Mesothelial cell of epicardium (in vitro differentiated cells): ENCODE measurements around the gene ATP6V1C2. TPM values are rescaled to one million over a fixed set of nuclear protein-coding genes. Genes with fewer than 3 reads are reported as not detected.
A peak's percentile ranks its signal among the peaks of the same experiment; 100 is the strongest.

Source experiments
- DNase-seq, 2 experiments: peaks; one replicate each; pipeline ENCODE4 v3.0.0; 2021; ENCODE audit warnings: low spot score in 2 of 2; ENCODE audit not compliant: unreplicated experiment in 2 of 2
- H3K27ac Mint-ChIP-seq: 2 replicates; pipeline ENCODE4 v1.8.0; 2021; ENCODE audit warnings: mixed read lengths
- H3K27me3 Mint-ChIP-seq: 2 replicates; pipeline ENCODE4 v1.8.0; 2021; ENCODE audit warnings: low read depth, mixed read lengths
- H3K36me3 Mint-ChIP-seq: 2 replicates; pipeline ENCODE4 v1.8.0; 2021; ENCODE audit warnings: mixed read lengths
- H3K4me1 Mint-ChIP-seq: 2 replicates; pipeline ENCODE4 v1.8.0; 2021; ENCODE audit warnings: mixed read lengths
- H3K4me3 Mint-ChIP-seq: 2 replicates; pipeline ENCODE4 v1.8.0; 2021; ENCODE audit warnings: mild to moderate bottlenecking, moderate library complexity, mixed read lengths
- H3K9me3 Mint-ChIP-seq: 2 replicates; pipeline ENCODE4 v1.8.0; 2021; ENCODE audit warnings: mixed read lengths
- total RNA-seq: library from RNA; stranded (reverse); gene quantifications from 3 replicates; pipeline ENCODE4 v1.2.1, GENCODE V29; 2021
- TF ChIP-seq, protein P1 (sequence below): fragments of 200-600 bp; sonication (generic); IDR thresholded peaks from one replicate; pipeline ENCODE4 v1.5.0; 2021; ENCODE audit warnings: antibody characterized with exemption; ENCODE audit not compliant: unreplicated experiment

Gene ATP6V1C2
- total RNA-seq, 1 donor from 2014 or later: 0.09 TPM

DNA sequence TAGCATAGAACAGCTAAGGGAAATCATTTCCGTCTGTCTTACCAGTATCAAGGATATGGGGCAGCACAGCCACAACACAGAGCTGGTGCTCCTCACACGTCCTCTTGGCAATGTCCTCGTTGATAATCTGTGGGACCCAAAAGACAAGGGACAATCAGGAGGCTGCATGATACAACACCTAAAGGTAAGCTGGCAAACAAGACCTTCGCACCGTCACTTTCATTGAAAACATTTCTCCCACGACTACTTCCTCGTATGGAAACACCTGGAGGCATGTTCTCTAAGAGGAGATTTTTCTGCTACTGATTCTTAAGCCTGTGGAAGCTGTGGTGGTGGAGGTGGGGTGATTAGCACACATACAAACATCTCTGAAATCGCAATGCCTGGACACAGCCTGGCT, 67.4 kb downstream of the ATP6V1C2 start:
- H3K4me1 Mint-ChIP-seq: peaks cover 7% of the 10 kb centered on the region
- peaks cover 75% of the 10 kb centered on the region for H3K36me3 Mint-ChIP-seq
- H3K4me3 Mint-ChIP-seq: no peak overlapping the region
- H3K9me3 Mint-ChIP-seq: no peaks in the 10 kb centered on the region
- DNase-seq: no peak
- no peak overlapping the region for H3K27ac Mint-ChIP-seq
- H3K27me3 Mint-ChIP-seq: no peaks in the 10 kb centered on the region
- TF ChIP-seq, protein P1, sequence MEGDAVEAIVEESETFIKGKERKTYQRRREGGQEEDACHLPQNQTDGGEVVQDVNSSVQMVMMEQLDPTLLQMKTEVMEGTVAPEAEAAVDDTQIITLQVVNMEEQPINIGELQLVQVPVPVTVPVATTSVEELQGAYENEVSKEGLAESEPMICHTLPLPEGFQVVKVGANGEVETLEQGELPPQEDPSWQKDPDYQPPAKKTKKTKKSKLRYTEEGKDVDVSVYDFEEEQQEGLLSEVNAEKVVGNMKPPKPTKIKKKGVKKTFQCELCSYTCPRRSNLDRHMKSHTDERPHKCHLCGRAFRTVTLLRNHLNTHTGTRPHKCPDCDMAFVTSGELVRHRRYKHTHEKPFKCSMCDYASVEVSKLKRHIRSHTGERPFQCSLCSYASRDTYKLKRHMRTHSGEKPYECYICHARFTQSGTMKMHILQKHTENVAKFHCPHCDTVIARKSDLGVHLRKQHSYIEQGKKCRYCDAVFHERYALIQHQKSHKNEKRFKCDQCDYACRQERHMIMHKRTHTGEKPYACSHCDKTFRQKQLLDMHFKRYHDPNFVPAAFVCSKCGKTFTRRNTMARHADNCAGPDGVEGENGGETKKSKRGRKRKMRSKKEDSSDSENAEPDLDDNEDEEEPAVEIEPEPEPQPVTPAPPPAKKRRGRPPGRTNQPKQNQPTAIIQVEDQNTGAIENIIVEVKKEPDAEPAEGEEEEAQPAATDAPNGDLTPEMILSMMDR: no peak

DNA sequence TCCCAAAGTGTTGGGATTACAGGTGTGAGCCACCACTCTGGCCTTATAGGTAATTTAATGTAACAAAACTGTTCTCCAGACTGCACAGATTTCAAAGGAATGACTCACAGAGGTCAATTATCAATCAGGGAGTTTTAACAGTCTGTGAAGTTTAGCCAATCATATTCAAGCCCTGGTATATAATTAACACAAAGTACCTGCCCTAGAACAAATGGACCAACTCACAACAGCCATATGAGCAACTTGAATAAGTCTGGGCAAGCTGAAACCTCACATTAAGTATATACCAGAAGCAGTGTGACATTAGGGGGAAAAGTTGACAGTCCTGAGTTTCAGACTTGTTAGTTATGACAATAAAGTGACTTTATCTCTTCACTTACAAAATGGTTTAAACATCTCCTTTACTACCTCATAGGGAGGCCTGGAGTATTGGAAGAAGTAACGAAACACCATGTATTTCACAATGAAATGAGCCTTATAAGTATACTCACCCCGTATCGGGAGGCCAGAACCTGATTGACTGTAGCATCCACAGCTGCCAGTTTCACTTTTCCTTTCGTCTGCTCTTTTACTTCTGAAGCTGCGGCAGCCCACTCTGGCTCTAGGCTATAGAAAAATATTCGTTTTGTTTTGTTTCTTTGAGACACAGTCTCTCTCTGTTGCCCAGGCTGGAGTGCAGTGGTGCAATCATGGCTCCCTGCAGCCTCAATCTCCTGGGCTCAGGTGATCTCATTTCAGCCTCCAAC, 69.0 kb downstream of the ATP6V1C2 start:
- Mint-ChIP-seq H3K36me3 (peaks cover 65% of the 10 kb centered on the region), H3K27ac (no peak overlapping the region), H3K9me3 (no peaks in the 10 kb centered on the region), H3K27me3 (no peaks in the 10 kb centered on the region), H3K4me1 (peaks cover 14% of the 10 kb centered on the region), H3K4me3 (no peak overlapping the region)
- TF ChIP-seq, protein P1: no peak
- no peak for DNase-seq

DNA sequence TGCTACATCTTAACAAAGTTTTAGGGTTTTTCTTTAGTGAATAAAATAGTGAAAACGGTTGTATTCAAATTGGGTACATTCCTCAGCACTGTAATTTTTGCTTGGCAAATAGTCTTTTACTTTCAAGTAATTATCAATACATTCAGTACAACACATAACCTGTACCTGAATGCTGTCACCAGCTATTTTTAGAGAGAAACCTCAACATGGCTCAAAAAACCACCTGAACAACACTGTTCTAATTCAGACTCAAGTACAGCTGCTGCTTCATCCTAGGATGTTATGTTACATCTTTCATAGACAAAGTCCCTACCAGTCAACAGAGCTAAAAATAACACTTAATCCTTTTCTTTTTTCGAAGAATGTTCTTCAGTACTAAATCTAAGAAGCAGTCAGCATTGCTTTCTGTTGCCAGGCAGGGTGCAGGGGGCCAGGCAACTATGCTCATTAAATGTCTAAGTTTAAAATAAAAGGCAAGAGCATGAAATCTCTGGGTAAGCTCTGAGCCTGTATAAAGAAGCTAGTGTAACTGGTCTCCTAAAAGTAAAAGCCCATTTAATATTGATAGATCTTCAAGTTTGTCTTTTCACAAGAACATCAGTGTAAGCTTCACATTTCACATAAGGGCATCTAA, 70.7 kb downstream of the ATP6V1C2 start:
- Mint-ChIP-seq H3K4me1 (peaks cover 17% of the 10 kb centered on the region), H3K27ac (peak overlapping the region; percentile 2), H3K36me3 (peaks cover 65% of the 10 kb centered on the region), H3K9me3 (no peaks in the 10 kb centered on the region), H3K4me3 (no peak overlapping the region), H3K27me3 (no peaks in the 10 kb centered on the region)
- DNase-seq: no peak
- TF ChIP-seq, protein P1: no peak

DNA sequence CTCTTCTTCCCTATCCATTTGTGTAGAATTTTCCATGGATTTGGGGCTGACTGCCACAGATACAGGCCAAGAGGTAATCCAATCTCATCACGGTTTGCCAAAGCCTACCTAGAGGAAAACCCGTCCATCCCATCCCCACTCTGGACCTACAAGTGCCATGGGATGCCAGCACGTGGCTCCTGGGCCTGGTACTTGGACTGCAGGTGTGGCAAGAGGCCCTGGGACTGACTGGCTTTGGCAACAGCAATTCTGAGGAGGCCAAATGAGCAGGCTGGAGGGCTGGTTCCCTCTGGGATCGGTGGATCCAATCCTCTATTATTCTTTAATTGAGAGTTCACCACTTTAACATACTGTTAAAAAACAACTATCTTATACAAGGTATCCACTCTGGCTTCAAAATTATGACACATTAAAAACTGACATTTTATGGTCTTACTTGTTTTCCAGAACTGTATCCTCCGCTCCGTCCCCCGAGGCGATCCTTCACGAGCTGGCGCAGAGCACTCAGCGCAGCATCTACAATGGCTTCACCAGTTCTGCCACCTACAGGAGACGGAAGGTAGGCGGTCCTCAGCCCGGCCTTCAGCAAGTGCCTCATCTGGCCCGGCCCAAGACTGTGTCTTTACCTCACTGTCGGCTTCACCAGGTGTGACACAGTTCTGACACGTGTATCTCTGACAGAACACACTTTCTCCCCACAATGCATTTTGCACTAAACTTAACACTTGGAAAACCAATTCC, 71.4 kb downstream of the ATP6V1C2 start:
- Mint-ChIP-seq H3K36me3 (peaks cover 63% of the 10 kb centered on the region), H3K4me3 (no peak overlapping the region), H3K9me3 (no peaks in the 10 kb centered on the region), H3K4me1 (peaks cover 17% of the 10 kb centered on the region), H3K27ac (peak overlapping the region; percentile 2), H3K27me3 (no peaks in the 10 kb centered on the region)
- DNase-seq: no peak
- TF ChIP-seq, protein P1: no peak

DNA sequence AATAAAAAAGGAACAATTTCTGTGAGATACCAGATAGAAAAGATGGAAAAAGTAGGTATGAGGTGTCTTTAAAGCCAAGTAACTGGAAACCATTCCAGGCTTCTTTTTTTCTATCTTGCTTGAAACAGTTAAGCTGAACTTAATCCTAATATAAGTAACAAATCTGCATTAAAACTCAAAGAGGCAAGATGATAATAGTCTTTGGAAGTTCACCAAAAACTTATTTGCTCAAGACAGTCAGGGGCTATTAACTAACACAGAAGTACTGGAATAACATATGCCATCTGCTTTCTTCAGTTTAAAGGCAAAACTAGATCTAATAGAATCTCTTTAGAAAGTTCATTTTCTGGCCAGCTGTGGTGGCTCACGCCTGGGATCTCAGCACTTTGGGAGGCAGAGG, 72.4 kb downstream of the ATP6V1C2 start:
- no peaks in the 10 kb centered on the region for H3K9me3 Mint-ChIP-seq
- H3K4me3 Mint-ChIP-seq: no peak overlapping the region
- no peak for DNase-seq
- H3K27me3 Mint-ChIP-seq: no peaks in the 10 kb centered on the region
- peaks cover 17% of the 10 kb centered on the region for H3K4me1 Mint-ChIP-seq
- TF ChIP-seq, protein P1: no peak
- H3K27ac Mint-ChIP-seq: peak overlapping the region; percentile 66
- H3K36me3 Mint-ChIP-seq: peaks cover 58% of the 10 kb centered on the region
